H9 (cell line): ENCODE results near the gene TP73. TPM values are rescaled to one million over a fixed set of nuclear protein-coding genes. Genes with fewer than 3 reads are reported as not detected.

ENCODE experiments used
- DNase-seq: peaks from one replicate; pipeline ENCODE4 v3.0.0-alpha.2; 2017
- H2AFZ ChIP-seq: one replicate; pipeline ENCODE4 v1.6.1; 2013; ENCODE audit warnings: mild to moderate bottlenecking, low read length, control low read depth, moderate library complexity
- H2AK5ac ChIP-seq: 2 replicates; pipeline ENCODE4 v1.6.1; 2013; ENCODE audit warnings: low read length, control low read depth, mixed read lengths; ENCODE audit not compliant: insufficient read length
- H2BK120ac ChIP-seq: one replicate; pipeline ENCODE4 v1.6.1; 2013; ENCODE audit warnings: low read depth, mild to moderate bottlenecking, low read length, control low read depth, inconsistent platforms; ENCODE audit not compliant: poor library complexity, severe bottlenecking
- H2BK12ac ChIP-seq: 2 replicates; pipeline ENCODE4 v1.6.1; 2013; ENCODE audit warnings: low read length, control low read depth, mixed read lengths, low read depth; ENCODE audit not compliant: insufficient read length
- H2BK15ac ChIP-seq: 2 replicates; pipeline ENCODE4 v1.6.1; 2013; ENCODE audit warnings: low read depth, low read length, control low read depth
- H2BK20ac ChIP-seq: one replicate; pipeline ENCODE4 v1.6.1; 2013; ENCODE audit warnings: low read depth, mild to moderate bottlenecking, low read length, control low read depth, inconsistent platforms; ENCODE audit not compliant: poor library complexity, severe bottlenecking
- H2BK5ac ChIP-seq: 2 replicates; pipeline ENCODE4 v1.6.1; 2013; ENCODE audit warnings: low read length, control low read depth, mixed read lengths; ENCODE audit not compliant: insufficient read length
- H3K14ac ChIP-seq: 2 replicates; pipeline ENCODE4 v1.6.1; 2013; ENCODE audit warnings: low read length, control low read depth; ENCODE audit not compliant: insufficient read depth
- H3K18ac ChIP-seq: 2 replicates; pipeline ENCODE4 v1.6.1; 2013; ENCODE audit warnings: low read depth, mild to moderate bottlenecking, mixed read lengths, low read length, control low read depth; ENCODE audit not compliant: insufficient read length
- H3K23ac ChIP-seq: 2 replicates; pipeline ENCODE4 v1.6.1; 2013; ENCODE audit warnings: low read length, control low read depth, mixed read lengths, low read depth; ENCODE audit not compliant: insufficient read length
- H3K23me2 ChIP-seq: 2 replicates; pipeline ENCODE4 v1.6.1; 2013; ENCODE audit warnings: low read depth, mild to moderate bottlenecking, mixed read lengths, low read length, control low read depth; ENCODE audit not compliant: insufficient read length, poor library complexity, severe bottlenecking
- H3K27ac ChIP-seq: 2 replicates; pipeline ENCODE4 v1.5.1; 2013; ENCODE audit warnings: low read length, control low read depth, mixed read lengths, low read depth; ENCODE audit not compliant: insufficient read length
- H3K27me3 ChIP-seq: 2 replicates; pipeline ENCODE4 v1.6.1; 2013; ENCODE audit warnings: low read length, control low read depth, inconsistent platforms; ENCODE audit not compliant: insufficient read depth
- H3K4ac ChIP-seq: 2 replicates; pipeline ENCODE4 v1.6.1; 2013; ENCODE audit warnings: low read depth, mild to moderate bottlenecking, control low read depth, inconsistent platforms, low read length, moderate library complexity
- H3K4me1 ChIP-seq: 2 replicates; pipeline ENCODE4 v1.6.1; 2013; ENCODE audit warnings: low read length, control low read depth, inconsistent platforms; ENCODE audit not compliant: insufficient read depth
- H3K4me2 ChIP-seq: 2 replicates; pipeline ENCODE4 v1.6.1; 2013; ENCODE audit warnings: low read length, control low read depth, mixed read lengths; ENCODE audit not compliant: insufficient read length, insufficient read depth
- H3K56ac ChIP-seq: 2 replicates; pipeline ENCODE4 v1.6.1; 2013; ENCODE audit warnings: low read depth, mild to moderate bottlenecking, mixed read lengths, low read length, control low read depth; ENCODE audit not compliant: insufficient read length
- H3K79me1 ChIP-seq: 2 replicates; pipeline ENCODE4 v1.6.1; 2013; ENCODE audit warnings: low read depth, mild to moderate bottlenecking, moderate library complexity, low read length, control low read depth, inconsistent platforms; ENCODE audit not compliant: insufficient read depth, poor library complexity, severe bottlenecking
- H3K79me2 ChIP-seq: 2 replicates; pipeline ENCODE4 v1.6.1; 2013; ENCODE audit warnings: low read length, control low read depth, inconsistent platforms; ENCODE audit not compliant: insufficient read depth
- H3K9ac ChIP-seq: 2 replicates; pipeline ENCODE4 v1.6.1; 2013; ENCODE audit warnings: low read length, control low read depth, mixed read lengths; ENCODE audit not compliant: insufficient read length; ENCODE audit errors: extremely low read depth
- H3K9me3 ChIP-seq: one replicate; pipeline ENCODE4 v1.6.1; 2013; ENCODE audit warnings: low read depth, low read length, inconsistent platforms; ENCODE audit not compliant: control insufficient read depth
- H3T11ph ChIP-seq: one replicate; pipeline ENCODE4 v1.6.1; 2013; ENCODE audit warnings: mild to moderate bottlenecking, low read length, control low read depth, inconsistent platforms
- H4K20me1 ChIP-seq: one replicate; pipeline ENCODE4 v1.6.1; 2013; ENCODE audit not compliant: control insufficient read depth, insufficient read length, insufficient read depth
- H4K5ac ChIP-seq: 2 replicates; pipeline ENCODE4 v1.6.1; 2013; ENCODE audit warnings: low read depth, mild to moderate bottlenecking, mixed read lengths, low read length, control low read depth; ENCODE audit not compliant: insufficient read length
- H4K8ac ChIP-seq: replicated peaks from 2 replicates; pipeline ENCODE4 v1.6.1; 2013; ENCODE audit warnings: low read length, control low read depth, mixed read lengths, low read depth; ENCODE audit not compliant: insufficient read length
- H4K91ac ChIP-seq: 2 replicates; pipeline ENCODE4 v1.6.1; 2013; ENCODE audit warnings: low read depth, mild to moderate bottlenecking, moderate library complexity, mixed read lengths, low read length, control low read depth; ENCODE audit not compliant: insufficient read length
- H3K27ac Mint-ChIP-seq, 3 experiments: 2 replicates in 2 of 3; 3 replicates in 1 of 3; pipeline ENCODE4 v1.8.0; 2020 to 2021; ENCODE audit warnings: mixed read lengths in 3 of 3, mild to moderate bottlenecking in 1 of 3, moderate library complexity in 1 of 3
- H3K27me3 Mint-ChIP-seq: 2 replicates; pipeline ENCODE4 v1.8.0; 2021; ENCODE audit warnings: low read depth, mild to moderate bottlenecking, moderate library complexity, mixed read lengths
- H3K36me3 Mint-ChIP-seq, 3 experiments: 2 replicates in 2 of 3; 3 replicates in 1 of 3; pipeline ENCODE4 v1.8.0; 2020 to 2021; ENCODE audit warnings: low read depth in 3 of 3, mixed read lengths in 3 of 3; ENCODE audit not compliant: insufficient read depth in 1 of 3
- H3K4me1 Mint-ChIP-seq, 2 experiments: 2 replicates each; pipeline ENCODE4 v1.8.0; 2020; ENCODE audit warnings: mixed read lengths in 2 of 2
- H3K4me3 Mint-ChIP-seq, 2 experiments: 2 replicates in 1 of 2; 3 replicates in 1 of 2; pipeline ENCODE4 v1.8.0; 2020 to 2021; ENCODE audit warnings: mild to moderate bottlenecking in 2 of 2, mixed read lengths in 2 of 2, moderate library complexity in 1 of 2
- H3K9me3 Mint-ChIP-seq, 2 experiments: 2 replicates in 1 of 2; 3 replicates in 1 of 2; pipeline ENCODE4 v1.8.0; 2020; ENCODE audit warnings: mild to moderate bottlenecking in 2 of 2, mixed read lengths in 2 of 2, moderate library complexity in 1 of 2
- CTCF ChIP-seq: fragments of 200-600 bp; sonication (generic); conservative IDR thresholded peaks from 3 replicates; pipeline ENCODE4 v1.8.0; 2021; ENCODE audit warnings: antibody characterized with exemption, mild to moderate bottlenecking
- whole genome bisulfite sequencing: extraction: QIAGEN DNeasy Blood & Tissue Kit; methylation state at CpG from one replicate; pipeline ENCODE4 v1.1.7; 2013; ENCODE audit warnings: missing lambda C conversion rate, low lambda C conversion rate, mixed read lengths; ENCODE audit not compliant: insufficient read length; ENCODE audit errors: extremely low coverage; 5-methylcytosine and 5-hydroxymethylcytosine counted together
- total RNA-seq: library from RNA; stranded (reverse); gene quantifications from 2 replicates; pipeline ENCODE4 v1.2.1, GENCODE V29; 2021

TP73 gene
- total RNA-seq, 1 experiment from 2014 or later = 4.7 TPM

DNA sequence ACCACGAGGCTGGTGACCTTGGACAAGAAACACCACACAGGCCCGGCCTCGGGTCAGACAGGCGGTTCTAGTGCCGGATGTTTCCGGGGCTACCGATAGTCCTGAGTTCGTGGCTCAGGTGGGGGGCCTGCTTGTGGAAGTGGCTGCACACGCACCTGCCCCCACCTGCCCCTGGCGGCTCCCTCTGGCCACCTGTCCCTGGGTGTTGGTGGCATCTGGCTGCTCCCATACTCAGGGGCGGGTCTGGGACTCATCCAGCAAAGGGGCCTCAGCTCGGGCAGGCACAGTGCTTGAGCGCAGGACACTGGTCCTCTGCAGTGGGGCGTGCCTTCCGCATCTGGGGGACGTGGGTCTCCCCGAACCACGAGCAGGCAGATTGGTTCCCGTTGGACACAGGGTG, 33.6 kb downstream of the TP73 start:
- H3K4me3 Mint-ChIP-seq = no peak overlapping the region

More for the DNA sequence above, 33.6 kb downstream of the TP73 start:
- Histone ChIP-seq H3K79me1 (no peaks in the 10 kb centered on the region), H2AK5ac (no peak overlapping the region), H3K18ac (no peak overlapping the region), H3T11ph (no peak overlapping the region), H4K8ac (no peak overlapping the region), H3K56ac (no peak overlapping the region), H2BK120ac (no peak overlapping the region), H3K27ac (no peak overlapping the region), H2BK12ac (no peak overlapping the region), H2BK20ac (no peak overlapping the region), H2BK15ac (no peak overlapping the region), H3K9me3 (no peaks in the 10 kb centered on the region), H3K4ac (no peak overlapping the region), H4K20me1 (no peaks in the 10 kb centered on the region), H3K9ac (no peak overlapping the region), H3K23me2 (no peaks in the 10 kb centered on the region), H3K4me2 (no peak overlapping the region), H2BK5ac (no peak overlapping the region), H3K27me3 (peaks cover 4% of the 10 kb centered on the region; the same call in 1 of the 2 replicates), H3K23ac (no peak overlapping the region), H3K14ac (no peak overlapping the region), H3K4me1 (peaks cover 8% of the 10 kb centered on the region; the same call in 1 of the 2 replicates), H4K91ac (no peak overlapping the region), H4K5ac (no peak overlapping the region), H2AFZ (no peak overlapping the region), H3K79me2 (no peaks in the 10 kb centered on the region)
- DNase-seq = no peak
- Mint-ChIP-seq H3K27me3 (peaks cover 21% of the 10 kb centered on the region), H3K4me1 (peaks cover 17 to 27% of the 10 kb centered on the region in 2 experiments), H3K9me3 (peaks cover 0 to 4% of the 10 kb centered on the region in 2 experiments; a peak in 2 of 5 replicates), H3K27ac (no peak overlapping the region), H3K36me3 (peaks cover 0 to 10% (median 6%) of the 10 kb centered on the region in 3 experiments; a peak in 3 of 7 replicates)
- no CpG with 5 or more reads among the region's 19 CpGs for WGBS
- no peak for TF ChIP-seq CTCF
